Activated CD4-positive, alpha-beta T cell treated with anti-CD3 and anti-CD28 coated beads for 48 hours (primary cell): ENCODE measurements around the gene BCL2A1.
"Not testable (repeated sequence)": the region's sequence is repeated elsewhere in the genome, so short reads cannot be mapped to it uniquely, and the experiment has no call there.

ENCODE experiments used
- DNase-seq: peaks from one replicate; pipeline ENCODE4 v3.0.0-alpha.2; 2020

BCL2A1 gene

GRCh38 chr15:79919749-79920511 lies 51.1 kb downstream of the BCL2A1 start:
- DNase-seq = no peak

- no peak for DNase-seq
Measured at GRCh38 chr15:79919090-79919748, 51.8 kb downstream of the BCL2A1 start.

- DNase-seq = no peak
Measured at GRCh38 chr15:79918278-79918677, 52.7 kb downstream of the BCL2A1 start.

GRCh38 chr15:79916502-79917132 lies 54.4 kb downstream of the BCL2A1 start:
- DNase-seq = no peak

GRCh38 chr15:79915776-79916501 lies 55.1 kb downstream of the BCL2A1 start:
- not testable (repeated sequence) for DNase-seq

GRCh38 chr15:79914728-79915127 lies 56.3 kb downstream of the BCL2A1 start:
- no peak for DNase-seq
